ENCODE results near the gene TRIM2.
A peak's percentile ranks its signal among the peaks of the same experiment; 100 is the strongest.

TRIM2 gene

GRCh38 chr4:153211986-153212728 is 7.9 kb downstream of the TRIM2 start:
- Histone ChIP-seq H3K4me1 (ENCODE audit: control insufficient read depth, low read depth, low read length) (peaks cover 27% of the 10 kb centered on the region), H3K27me3 (ENCODE audit: control insufficient read depth, insufficient read depth, low read length) (no peaks in the 10 kb centered on the region), H3K9me3 (ENCODE audit: control insufficient read depth, low read depth, low read length) (no peaks in the 10 kb centered on the region), H3K4me3 (ENCODE audit: low read length) (no peak overlapping the region), H3K27ac (ENCODE audit: low read length) (no peak overlapping the region), H3K36me3 (ENCODE audit: control insufficient read depth, low read depth, low read length) (no peaks in the 10 kb centered on the region), H3K9ac (ENCODE audit: low read length) (no peak overlapping the region)

- H3K4me1 ChIP-seq (ENCODE audit: control insufficient read depth, low read depth, low read length): peaks cover 22% of the 10 kb centered on the region
- no peak overlapping the region for H3K27ac ChIP-seq (ENCODE audit: low read length)
- H3K4me3 ChIP-seq (ENCODE audit: low read length): no peak overlapping the region
These were observed 8.5 kb downstream of the TRIM2 start for GRCh38 chr4:153212736-153213135.

GRCh38 chr4:153215921-153216320 is 11.7 kb downstream of the TRIM2 start:
- Histone ChIP-seq H3K36me3 (ENCODE audit: control insufficient read depth, low read depth, low read length) (no peaks in the 10 kb centered on the region), H3K9me3 (ENCODE audit: control insufficient read depth, low read depth, low read length) (no peaks in the 10 kb centered on the region), H3K4me3 (ENCODE audit: low read length) (no peak overlapping the region), H3K27ac (ENCODE audit: low read length) (no peak overlapping the region), H3K9ac (ENCODE audit: low read length) (no peak overlapping the region), H3K4me1 (ENCODE audit: control insufficient read depth, low read depth, low read length) (peaks cover 12% of the 10 kb centered on the region), H3K27me3 (ENCODE audit: control insufficient read depth, insufficient read depth, low read length) (no peaks in the 10 kb centered on the region)

More at GRCh38 chr4:153212736-153213135, 8.5 kb downstream of the TRIM2 start:
- no peaks in the 10 kb centered on the region for H3K27me3 ChIP-seq (ENCODE audit: control insufficient read depth, insufficient read depth, low read length)
- H3K36me3 ChIP-seq (ENCODE audit: control insufficient read depth, low read depth, low read length): no peaks in the 10 kb centered on the region
- no peaks in the 10 kb centered on the region for H3K9me3 ChIP-seq (ENCODE audit: control insufficient read depth, low read depth, low read length)
- no peak overlapping the region for H3K9ac ChIP-seq (ENCODE audit: low read length)

GRCh38 chr4:153216546-153216945 is 12.3 kb downstream of the TRIM2 start:
- Histone ChIP-seq H3K4me1 (ENCODE audit: control insufficient read depth, low read depth, low read length) (peaks cover 12% of the 10 kb centered on the region), H3K36me3 (ENCODE audit: control insufficient read depth, low read depth, low read length) (no peaks in the 10 kb centered on the region), H3K27me3 (ENCODE audit: control insufficient read depth, insufficient read depth, low read length) (peaks cover 5% of the 10 kb centered on the region), H3K9ac (ENCODE audit: low read length) (no peak overlapping the region), H3K27ac (ENCODE audit: low read length) (no peak overlapping the region), H3K9me3 (ENCODE audit: control insufficient read depth, low read depth, low read length) (no peaks in the 10 kb centered on the region), H3K4me3 (ENCODE audit: low read length) (no peak overlapping the region)

- no peaks in the 10 kb centered on the region for H3K9me3 ChIP-seq (ENCODE audit: control insufficient read depth, low read depth, low read length)
- no peak overlapping the region for H3K27ac ChIP-seq (ENCODE audit: low read length)
These were observed 13.2 kb downstream of the TRIM2 start for GRCh38 chr4:153217440-153217839.

GRCh38 chr4:153218961-153219360 is 14.7 kb downstream of the TRIM2 start:
- H3K27me3 ChIP-seq (ENCODE audit: control insufficient read depth, insufficient read depth, low read length): peaks cover 15% of the 10 kb centered on the region
- H3K4me1 ChIP-seq (ENCODE audit: control insufficient read depth, low read depth, low read length): peaks cover 17% of the 10 kb centered on the region
- no peaks in the 10 kb centered on the region for H3K36me3 ChIP-seq (ENCODE audit: control insufficient read depth, low read depth, low read length)
- no peak overlapping the region for H3K9ac ChIP-seq (ENCODE audit: low read length)
- no peak overlapping the region for H3K4me3 ChIP-seq (ENCODE audit: low read length)
- no peak overlapping the region for H3K27ac ChIP-seq (ENCODE audit: low read length)
- no peaks in the 10 kb centered on the region for H3K9me3 ChIP-seq (ENCODE audit: control insufficient read depth, low read depth, low read length)

More at GRCh38 chr4:153217440-153217839, 13.2 kb downstream of the TRIM2 start:
- Histone ChIP-seq H3K36me3 (ENCODE audit: control insufficient read depth, low read depth, low read length) (no peaks in the 10 kb centered on the region), H3K9ac (ENCODE audit: low read length) (no peak overlapping the region), H3K27me3 (ENCODE audit: control insufficient read depth, insufficient read depth, low read length) (peaks cover 6% of the 10 kb centered on the region), H3K4me1 (ENCODE audit: control insufficient read depth, low read depth, low read length) (peaks cover 12% of the 10 kb centered on the region), H3K4me3 (ENCODE audit: low read length) (no peak overlapping the region)

GRCh38 chr4:153220682-153221395 is 16.6 kb downstream of the TRIM2 start:
- Histone ChIP-seq H3K36me3 (ENCODE audit: control insufficient read depth, low read depth, low read length) (peaks cover 5% of the 10 kb centered on the region), H3K27ac (ENCODE audit: low read length) (no peak overlapping the region), H3K4me3 (ENCODE audit: low read length) (no peak overlapping the region), H3K9me3 (ENCODE audit: control insufficient read depth, low read depth, low read length) (no peaks in the 10 kb centered on the region), H3K4me1 (ENCODE audit: control insufficient read depth, low read depth, low read length) (peaks cover 9% of the 10 kb centered on the region), H3K9ac (ENCODE audit: low read length) (no peak overlapping the region), H3K27me3 (ENCODE audit: control insufficient read depth, insufficient read depth, low read length) (peaks cover 25% of the 10 kb centered on the region)

GRCh38 chr4:153221783-153222706 is 17.8 kb downstream of the TRIM2 start:
- peaks cover 25% of the 10 kb centered on the region for H3K27me3 ChIP-seq (ENCODE audit: control insufficient read depth, insufficient read depth, low read length)
- no peaks in the 10 kb centered on the region for H3K9me3 ChIP-seq (ENCODE audit: control insufficient read depth, low read depth, low read length)
- peaks cover 5% of the 10 kb centered on the region for H3K36me3 ChIP-seq (ENCODE audit: control insufficient read depth, low read depth, low read length)
- H3K4me3 ChIP-seq (ENCODE audit: low read length): peak overlapping the region; percentile 78
- H3K9ac ChIP-seq (ENCODE audit: low read length): peak overlapping the region; percentile 51
- peaks cover 9% of the 10 kb centered on the region for H3K4me1 ChIP-seq (ENCODE audit: control insufficient read depth, low read depth, low read length)
- no peak overlapping the region for H3K27ac ChIP-seq (ENCODE audit: low read length)

- peak overlapping the region; percentile 51 for H3K9ac ChIP-seq (ENCODE audit: low read length)
- no peaks in the 10 kb centered on the region for H3K9me3 ChIP-seq (ENCODE audit: control insufficient read depth, low read depth, low read length)
- H3K27me3 ChIP-seq (ENCODE audit: control insufficient read depth, insufficient read depth, low read length): peaks cover 25% of the 10 kb centered on the region
- H3K4me1 ChIP-seq (ENCODE audit: control insufficient read depth, low read depth, low read length): peaks cover 9% of the 10 kb centered on the region
- H3K27ac ChIP-seq (ENCODE audit: low read length): no peak overlapping the region
- H3K4me3 ChIP-seq (ENCODE audit: low read length): peak overlapping the region; percentile 78
- peaks cover 5% of the 10 kb centered on the region for H3K36me3 ChIP-seq (ENCODE audit: control insufficient read depth, low read depth, low read length)
These were observed 18.6 kb downstream of the TRIM2 start for GRCh38 chr4:153222707-153223426.

- Histone ChIP-seq H3K4me1 (ENCODE audit: control insufficient read depth, low read depth, low read length) (peaks cover 9% of the 10 kb centered on the region), H3K27me3 (ENCODE audit: control insufficient read depth, insufficient read depth, low read length) (peaks cover 25% of the 10 kb centered on the region), H3K9ac (ENCODE audit: low read length) (no peak overlapping the region), H3K4me3 (ENCODE audit: low read length) (peak overlapping the region; percentile 78), H3K36me3 (ENCODE audit: control insufficient read depth, low read depth, low read length) (peaks cover 5% of the 10 kb centered on the region), H3K27ac (ENCODE audit: low read length) (no peak overlapping the region), H3K9me3 (ENCODE audit: control insufficient read depth, low read depth, low read length) (no peaks in the 10 kb centered on the region)
These were observed 19.2 kb downstream of the TRIM2 start for GRCh38 chr4:153223427-153223801.

GRCh38 chr4:153223930-153224329 is 19.7 kb downstream of the TRIM2 start:
- Histone ChIP-seq H3K27ac (ENCODE audit: low read length) (no peak overlapping the region), H3K9me3 (ENCODE audit: control insufficient read depth, low read depth, low read length) (no peaks in the 10 kb centered on the region), H3K4me1 (ENCODE audit: control insufficient read depth, low read depth, low read length) (peaks cover 9% of the 10 kb centered on the region), H3K36me3 (ENCODE audit: control insufficient read depth, low read depth, low read length) (peaks cover 5% of the 10 kb centered on the region), H3K9ac (ENCODE audit: low read length) (no peak overlapping the region), H3K27me3 (ENCODE audit: control insufficient read depth, insufficient read depth, low read length) (peaks cover 25% of the 10 kb centered on the region), H3K4me3 (ENCODE audit: low read length) (peak overlapping the region; percentile 78)
